Neutrophil (primary cell): ENCODE results near the gene EPB41L4A.
"Not testable (repeated sequence)": the region's sequence is repeated elsewhere in the genome, so short reads cannot be mapped to it uniquely, and the experiment has no call there.

ENCODE experiments used
- H3K27ac ChIP-seq: fragments of 200-600 bp; sonication (generic); 2 replicates; pipeline ENCODE4 v1.5.1; 2016; ENCODE audit warnings: mild to moderate bottlenecking, moderate library complexity
- H3K27me3 ChIP-seq: fragments of 200-600 bp; sonication (generic); 2 replicates; pipeline ENCODE4 v1.6.0; 2016; ENCODE audit warnings: mild to moderate bottlenecking
- H3K36me3 ChIP-seq: fragments of 200-600 bp; sonication (generic); 2 replicates; pipeline ENCODE4 v1.5.1; 2017
- H3K4me1 ChIP-seq, 2 experiments: fragments of 200-600 bp in 1 of 2; sonication (generic) in 1 of 2; 1 replicate in 1 of 2; 2 replicates in 1 of 2; pipeline versions ENCODE4 v1.5.1 to v1.6.1; 2013 to 2016; ENCODE audit warnings: low read depth in 1 of 2, low read length in 1 of 2, mild to moderate bottlenecking in 1 of 2, moderate library complexity in 1 of 2; ENCODE audit not compliant: control insufficient read depth in 1 of 2, insufficient read depth in 1 of 2
- H3K4me3 ChIP-seq, 2 experiments: fragments of 200-600 bp in 1 of 2; sonication (generic) in 1 of 2; 1 replicate in 1 of 2; 2 replicates in 1 of 2; pipeline ENCODE4 v1.5.1; 2013 to 2016; ENCODE audit warnings: low read depth in 1 of 2, low read length in 1 of 2, mild to moderate bottlenecking in 1 of 2, moderate library complexity in 1 of 2
- H3K9me3 ChIP-seq: fragments of 200-600 bp; sonication (generic); 2 replicates; pipeline ENCODE4 v1.5.1; 2016
- TF ChIP-seq, protein P1 (sequence below): fragments of 200-600 bp; sonication (generic); IDR thresholded peaks from 2 replicates; pipeline ENCODE4 v1.5.1; 2016; ENCODE audit warnings: antibody characterized with exemption

Gene EPB41L4A

DNA sequence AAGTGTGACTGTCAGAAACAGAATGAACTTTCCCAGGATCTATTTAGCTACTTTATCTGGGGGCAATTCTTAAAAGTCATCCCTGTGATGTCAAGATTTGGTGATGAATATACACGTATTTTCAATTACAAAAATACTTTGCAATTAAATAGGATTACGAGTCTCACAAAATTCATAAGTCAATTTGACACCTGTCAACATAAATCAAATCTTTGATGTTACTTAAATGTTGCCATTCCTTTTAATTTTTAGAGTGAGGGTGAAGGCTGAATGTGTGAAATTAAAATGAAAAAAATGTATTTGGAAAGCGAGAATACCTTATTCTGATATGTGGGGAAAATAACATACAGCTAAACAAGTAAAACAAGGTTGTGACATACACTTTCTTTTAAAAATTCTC is 202.9 kb downstream of the EPB41L4A start:
- Histone ChIP-seq H3K27me3 (peaks cover 15% of the 10 kb centered on the region), H3K27ac (no peak overlapping the region), H3K4me1 (no peaks in the 10 kb centered on the region), H3K36me3 (no peaks in the 10 kb centered on the region), H3K9me3 (no peaks in the 10 kb centered on the region), H3K4me3 (no peak overlapping the region)
- TF ChIP-seq, protein P1, sequence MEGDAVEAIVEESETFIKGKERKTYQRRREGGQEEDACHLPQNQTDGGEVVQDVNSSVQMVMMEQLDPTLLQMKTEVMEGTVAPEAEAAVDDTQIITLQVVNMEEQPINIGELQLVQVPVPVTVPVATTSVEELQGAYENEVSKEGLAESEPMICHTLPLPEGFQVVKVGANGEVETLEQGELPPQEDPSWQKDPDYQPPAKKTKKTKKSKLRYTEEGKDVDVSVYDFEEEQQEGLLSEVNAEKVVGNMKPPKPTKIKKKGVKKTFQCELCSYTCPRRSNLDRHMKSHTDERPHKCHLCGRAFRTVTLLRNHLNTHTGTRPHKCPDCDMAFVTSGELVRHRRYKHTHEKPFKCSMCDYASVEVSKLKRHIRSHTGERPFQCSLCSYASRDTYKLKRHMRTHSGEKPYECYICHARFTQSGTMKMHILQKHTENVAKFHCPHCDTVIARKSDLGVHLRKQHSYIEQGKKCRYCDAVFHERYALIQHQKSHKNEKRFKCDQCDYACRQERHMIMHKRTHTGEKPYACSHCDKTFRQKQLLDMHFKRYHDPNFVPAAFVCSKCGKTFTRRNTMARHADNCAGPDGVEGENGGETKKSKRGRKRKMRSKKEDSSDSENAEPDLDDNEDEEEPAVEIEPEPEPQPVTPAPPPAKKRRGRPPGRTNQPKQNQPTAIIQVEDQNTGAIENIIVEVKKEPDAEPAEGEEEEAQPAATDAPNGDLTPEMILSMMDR = no peak

DNA sequence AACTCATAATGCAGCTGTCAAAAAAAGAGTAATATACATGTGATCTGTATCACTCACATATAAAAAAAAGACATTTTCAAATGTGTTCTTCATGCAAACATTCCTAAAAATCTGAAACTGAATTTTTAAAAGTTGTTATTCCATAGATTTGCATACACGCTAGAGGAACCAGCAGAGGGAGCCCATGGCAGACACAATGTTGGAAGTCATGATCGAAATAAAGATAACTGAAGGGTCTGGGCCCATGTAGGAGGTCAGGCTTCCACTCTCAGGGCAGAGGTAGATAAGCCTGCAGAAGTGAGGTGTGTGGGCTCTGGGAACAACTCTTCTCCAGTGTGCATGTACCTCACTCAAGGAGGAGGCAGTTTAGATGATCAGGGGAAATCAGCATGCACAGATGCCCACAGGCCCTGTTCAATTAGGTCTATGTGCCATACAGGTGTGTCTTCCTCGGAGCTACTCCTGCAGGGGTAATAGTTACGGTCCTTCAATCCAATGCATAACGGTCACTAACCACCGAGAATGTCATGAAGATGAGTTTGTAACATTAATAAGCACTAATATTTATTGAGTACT is 208.6 kb downstream of the EPB41L4A start:
- no peak overlapping the region for H3K27ac ChIP-seq
- H3K36me3 ChIP-seq = no peaks in the 10 kb centered on the region
- no peaks in the 10 kb centered on the region for H3K4me1 ChIP-seq
- no peak overlapping the region for H3K4me3 ChIP-seq
- H3K27me3 ChIP-seq = peaks cover 9% of the 10 kb centered on the region
- TF ChIP-seq, protein P1 = no peak
- H3K9me3 ChIP-seq = no peaks in the 10 kb centered on the region

DNA sequence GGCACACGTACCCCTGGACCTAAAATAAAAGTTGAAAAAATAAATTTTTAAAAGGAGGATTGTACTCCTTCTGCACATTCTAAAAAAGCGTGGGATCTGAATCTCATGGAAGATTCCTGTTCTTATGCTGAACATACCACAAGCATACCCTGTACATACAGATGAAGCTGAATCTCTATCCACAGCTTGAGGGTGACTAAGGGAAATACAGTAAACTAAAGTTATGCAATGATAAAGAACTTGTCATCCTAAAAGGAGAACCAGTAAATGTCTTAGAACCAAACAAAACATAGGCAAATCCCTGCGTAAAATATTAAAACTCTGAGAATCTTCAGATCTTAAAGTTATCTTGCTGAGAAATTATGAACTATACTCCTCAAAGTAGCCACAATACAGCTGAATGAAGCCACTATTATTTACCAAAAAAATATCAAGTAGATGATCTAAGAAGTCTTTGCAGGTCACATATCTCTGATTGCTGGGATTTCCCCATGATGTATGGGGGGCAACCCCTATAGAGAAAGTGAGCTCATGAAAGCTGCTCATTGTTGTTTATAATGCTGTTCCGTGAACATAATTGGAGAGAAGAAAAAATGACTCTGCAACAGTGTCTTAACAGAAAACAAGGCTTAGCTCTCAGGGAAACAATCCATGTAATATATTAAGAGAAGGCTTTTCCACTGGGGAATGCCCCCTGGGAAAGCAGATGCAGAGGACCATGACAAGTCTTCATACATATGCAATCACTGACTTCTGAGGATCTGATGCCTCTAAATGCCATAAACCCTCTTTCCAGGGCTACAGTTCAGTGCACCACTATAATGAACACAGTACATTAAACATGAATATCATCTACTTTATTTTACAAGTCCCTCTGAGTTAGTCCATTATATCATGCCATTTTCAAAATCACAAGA is 210.1 kb downstream of the EPB41L4A start:
- no peaks in the 10 kb centered on the region for H3K36me3 ChIP-seq
- peaks cover 16% of the 10 kb centered on the region for H3K27me3 ChIP-seq
- no peaks in the 10 kb centered on the region for H3K4me1 ChIP-seq
- no peak overlapping the region for H3K4me3 ChIP-seq
- peak overlapping the region; percentile 16 for H3K27ac ChIP-seq
- TF ChIP-seq, protein P1 = no peak
- no peaks in the 10 kb centered on the region for H3K9me3 ChIP-seq

DNA sequence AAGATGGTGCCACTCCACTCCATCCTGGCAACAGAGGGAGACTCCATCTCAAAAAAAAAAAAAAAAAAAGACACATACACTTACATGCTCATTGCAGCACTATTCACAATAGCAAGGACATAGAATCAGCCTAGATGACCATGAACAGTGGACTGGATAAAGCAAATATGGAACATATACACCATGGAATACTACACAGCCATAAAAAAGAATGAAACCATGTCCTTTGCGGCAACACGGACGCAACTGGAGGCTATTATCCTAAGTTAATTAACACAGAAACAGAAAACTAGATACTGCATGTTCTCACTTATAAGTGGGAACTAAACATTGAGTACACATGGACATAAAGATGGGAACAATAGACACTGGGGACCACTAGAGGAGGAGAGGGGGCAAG is 210.9 kb downstream of the EPB41L4A start:
- not testable (repeated sequence) for H3K27ac ChIP-seq, H3K4me3 ChIP-seq, H3K4me1 ChIP-seq, H3K36me3 ChIP-seq, H3K9me3 ChIP-seq
- H3K27me3 ChIP-seq = peaks cover 16% of the 10 kb centered on the region

DNA sequence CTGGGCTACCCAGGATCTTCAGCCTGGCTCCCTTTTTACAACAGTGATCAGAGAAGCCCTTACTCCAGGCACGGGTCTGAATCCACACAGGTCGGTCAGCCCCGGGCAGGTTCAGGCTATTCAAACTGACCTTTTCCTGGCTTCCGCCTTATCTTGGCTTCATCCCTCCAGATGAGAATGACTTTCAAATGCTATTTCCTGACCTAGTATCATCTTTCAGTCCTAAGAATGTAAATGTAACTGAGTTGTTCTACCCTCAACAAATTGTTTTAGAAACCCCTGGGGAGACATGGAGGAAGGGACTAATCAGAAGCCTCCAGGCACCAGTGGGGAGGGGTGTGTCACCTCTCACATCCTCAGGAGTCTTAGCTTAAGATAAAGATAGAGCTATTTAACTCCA is 213.2 kb downstream of the EPB41L4A start:
- no peak overlapping the region for H3K4me3 ChIP-seq
- no peak overlapping the region for H3K27ac ChIP-seq
- TF ChIP-seq, protein P1 = no peak
- H3K9me3 ChIP-seq = no peaks in the 10 kb centered on the region
- no peaks in the 10 kb centered on the region for H3K4me1 ChIP-seq
- peaks cover 30% of the 10 kb centered on the region for H3K27me3 ChIP-seq
- no peaks in the 10 kb centered on the region for H3K36me3 ChIP-seq

DNA sequence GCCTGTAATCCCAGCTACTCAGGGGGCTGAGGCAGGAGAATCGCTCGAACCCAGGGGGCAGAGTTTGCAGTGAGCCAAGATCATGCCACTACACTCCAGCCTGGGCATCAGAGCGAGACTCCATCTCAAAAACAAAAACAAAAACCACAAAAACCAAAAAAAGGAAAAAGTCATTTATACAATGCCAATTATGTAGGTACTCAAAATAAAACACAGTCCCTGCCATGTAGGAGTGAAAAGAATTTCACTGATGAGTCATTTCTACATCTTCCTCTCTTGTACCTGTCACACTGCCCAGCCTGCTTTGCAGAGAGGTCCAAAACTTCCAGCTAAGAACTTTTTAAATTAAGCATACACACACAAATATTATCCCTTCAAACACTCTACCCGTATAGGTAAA is 215.8 kb downstream of the EPB41L4A start:
- H3K4me3 ChIP-seq = no peak overlapping the region
- no peaks in the 10 kb centered on the region for H3K4me1 ChIP-seq
- TF ChIP-seq, protein P1 = no peak
- H3K36me3 ChIP-seq = no peaks in the 10 kb centered on the region
- peaks cover 40% of the 10 kb centered on the region for H3K27me3 ChIP-seq
- H3K27ac ChIP-seq = no peak overlapping the region
- H3K9me3 ChIP-seq = no peaks in the 10 kb centered on the region
